H1 (cell line): ENCODE results near the gene TCAP. TPM values are rescaled to one million over a fixed set of nuclear protein-coding genes. Genes with fewer than 3 reads are reported as not detected.
A peak's percentile ranks its signal among the peaks of the same experiment; 100 is the strongest.

Experiments used
- ASH2L ChIP-seq: fragments of 200-600, 300-600 bp; sonication (generic); IDR thresholded peaks from one replicate; pipeline ENCODE4 v1.7.1; 2017; ENCODE audit warnings: low read length
- BRCA1 ChIP-seq: IDR thresholded peaks from 2 replicates; pipeline ENCODE4 v1.6.1; 2012; ENCODE audit warnings: low read depth, low read length, improper control_type of control experiment
- NRF1 ChIP-seq: IDR thresholded peaks from 2 replicates; pipeline ENCODE4 v1.6.1; 2011; ENCODE audit warnings: mild to moderate bottlenecking, low read depth, low read length, improper control_type of control experiment
- RBBP5 ChIP-seq: IDR thresholded peaks from 2 replicates; pipeline ENCODE4 v1.7.1; 2012; ENCODE audit warnings: low read depth, mild to moderate bottlenecking, inconsistent platforms, low read length, moderate library complexity, borderline replicate concordance
- RNF2 ChIP-seq: fragments of 200-900, 300-1000 bp; sonication (generic); IDR thresholded peaks from 2 replicates; pipeline ENCODE4 v1.7.1; 2016; ENCODE audit warnings: borderline replicate concordance, low read depth, mild to moderate bottlenecking, antibody characterized with exemption, low read length; ENCODE audit not compliant: poor library complexity, severe bottlenecking; ENCODE audit errors: missing control alignments
- SIN3A ChIP-seq, 2 experiments: IDR thresholded peaks in 1 of 2; conservative IDR thresholded peaks in 1 of 2; 2 replicates each; pipeline ENCODE4 v1.6.1; 2011 to 2012; ENCODE audit warnings: low read length in 2 of 2, improper control_type of control experiment in 1 of 2, low read depth in 1 of 2, mild to moderate bottlenecking in 1 of 2
- TAF1 ChIP-seq: IDR thresholded peaks from 2 replicates; pipeline ENCODE4 v1.6.1; 2011; ENCODE audit warnings: mild to moderate bottlenecking, low read depth, low read length
- polyA plus RNA-seq, 7 experiments: library from polyadenylated mRNA; depleted of rRNA in 3 of 7; stranded (reverse) in 5 of 7; unstranded in 2 of 7; fragments of >200 nt in 5 of 7; fragments of 200-250 nt in 2 of 7; gene quantifications; 1 replicate in 5 of 7; 2 replicates in 1 of 7; 4 replicates in 1 of 7; pipeline versions ENCODE4 v1.2.1 to v1.2.3, GENCODE V29; 2011 to 2013; ENCODE audit warnings: missing spikeins in 2 of 7, mixed read lengths in 2 of 7
- total RNA-seq: library from RNA; stranded (reverse); fragmentation: NEBNext Ultra II Directional; extraction: Animal tissue kit (Norgen Biotek cat#: 25700); gene quantifications from 2 replicates; pipeline ENCODE4 v1.2.1, GENCODE V29; 2021
- TF ChIP-seq, protein P1 (sequence below): IDR thresholded peaks from 2 replicates; pipeline ENCODE4 v1.6.1; 2011; ENCODE audit warnings: low read length, improper control_type of control experiment

Gene TCAP
- total and polyA plus RNA-seq, 2 of the 8 experiments (the other 6 are each of a cell fraction or from before 2014, with no cell fraction given) = 0.82 to 1.4 TPM

DNA sequence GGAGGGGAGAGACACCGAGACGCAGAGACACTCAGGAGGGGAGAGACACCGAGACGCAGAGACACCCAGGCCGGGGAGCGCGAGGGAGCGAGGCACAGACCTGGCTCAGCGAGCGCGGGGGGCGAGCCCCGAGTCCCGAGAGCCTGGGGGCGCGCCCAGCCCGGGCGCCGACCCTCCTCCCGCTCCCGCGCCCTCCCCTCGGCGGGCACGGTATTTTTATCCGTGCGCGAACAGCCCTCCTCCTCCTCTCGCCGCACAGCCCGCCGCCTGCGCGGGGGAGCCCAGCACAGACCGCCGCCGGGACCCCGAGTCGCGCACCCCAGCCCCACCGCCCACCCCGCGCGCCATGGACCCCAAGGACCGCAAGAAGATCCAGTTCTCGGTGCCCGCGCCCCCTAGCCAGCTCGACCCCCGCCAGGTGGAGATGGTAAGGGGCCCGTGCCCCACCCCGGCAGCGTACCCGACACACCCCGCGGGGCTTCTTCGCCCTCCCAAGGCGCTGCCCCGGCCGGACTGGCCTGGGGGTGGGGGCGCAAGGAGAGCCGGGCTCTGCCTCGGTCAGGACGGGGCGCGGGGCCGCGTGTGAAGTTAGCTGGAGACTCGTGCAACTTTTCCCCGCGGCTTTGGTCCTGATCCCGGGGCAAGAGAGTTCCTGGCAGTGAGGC, 38.0 kb upstream of the TCAP start (continued):
- TF ChIP-seq RNF2 = peak; percentile 21
- no peak for TF ChIP-seq NRF1
- TF ChIP-seq RBBP5 = peak; percentile 57; the same call in 1 of the 2 replicates
- peak; percentile 67 for TF ChIP-seq ASH2L
- TF ChIP-seq, protein P1, sequence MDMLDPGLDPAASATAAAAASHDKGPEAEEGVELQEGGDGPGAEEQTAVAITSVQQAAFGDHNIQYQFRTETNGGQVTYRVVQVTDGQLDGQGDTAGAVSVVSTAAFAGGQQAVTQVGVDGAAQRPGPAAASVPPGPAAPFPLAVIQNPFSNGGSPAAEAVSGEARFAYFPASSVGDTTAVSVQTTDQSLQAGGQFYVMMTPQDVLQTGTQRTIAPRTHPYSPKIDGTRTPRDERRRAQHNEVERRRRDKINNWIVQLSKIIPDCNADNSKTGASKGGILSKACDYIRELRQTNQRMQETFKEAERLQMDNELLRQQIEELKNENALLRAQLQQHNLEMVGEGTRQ = no peak
- TF ChIP-seq SIN3A (conservative IDR thresholded peaks at IDR 0.05 in 1 of 2, IDR thresholded peaks at IDR 0.05 in 1 of 2; ENCODE audit: low read depth in 1 of 2, low read length in 2 of 2) = no peak
- no peak for TF ChIP-seq BRCA1
- TF ChIP-seq TAF1 = no peak
